Activated T-cell treated with anti-CD3 and anti-CD28 coated beads for 4 hours (primary cell): ENCODE data around the gene SFI1.
A peak's percentile ranks its signal among the peaks of the same experiment; 100 is the strongest.
"Not testable (repeated sequence)": the region's sequence is repeated elsewhere in the genome, so short reads cannot be mapped to it uniquely, and the experiment has no call there.

Source experiments
- DNase-seq: peaks from one replicate; pipeline ENCODE4 v3.0.0-alpha.2; 2020

The SFI1 gene

DNA sequence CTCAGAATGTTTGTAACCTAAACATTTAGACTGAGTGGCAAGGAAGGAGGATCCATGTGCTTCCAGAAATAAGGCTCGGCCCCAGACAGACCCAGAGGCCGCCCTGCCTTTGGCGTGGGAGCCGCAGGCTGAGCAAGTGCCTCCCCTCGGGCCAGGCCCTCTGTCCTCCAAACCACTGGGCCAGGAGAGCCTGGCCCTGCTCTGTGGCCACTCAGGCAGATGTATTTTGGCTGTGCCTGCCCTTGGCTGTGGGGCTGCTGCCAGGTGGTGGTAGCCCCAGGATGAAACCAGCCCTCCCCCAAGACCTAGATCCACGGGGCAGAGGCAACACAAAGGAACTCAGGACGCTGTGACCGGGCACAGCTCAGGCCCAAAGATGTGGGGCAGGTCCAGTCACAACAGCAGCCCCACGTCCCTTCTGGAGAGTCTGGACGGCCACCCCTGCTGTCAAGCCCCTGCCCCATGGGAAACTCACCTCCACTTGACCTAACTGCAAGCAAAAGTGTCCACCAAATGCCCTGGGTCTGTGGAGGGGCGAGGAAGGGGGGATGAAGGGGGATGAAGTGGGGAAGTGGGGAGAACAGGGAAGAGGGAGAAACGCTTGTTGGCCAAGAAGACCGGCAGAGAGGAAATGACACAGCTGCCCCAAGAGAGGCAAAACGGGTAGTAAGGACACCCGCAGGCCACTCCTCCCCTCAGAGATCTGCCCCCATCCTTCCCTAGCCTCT lies 141.7 kb downstream of the SFI1 start:
- no peak for DNase-seq

DNA sequence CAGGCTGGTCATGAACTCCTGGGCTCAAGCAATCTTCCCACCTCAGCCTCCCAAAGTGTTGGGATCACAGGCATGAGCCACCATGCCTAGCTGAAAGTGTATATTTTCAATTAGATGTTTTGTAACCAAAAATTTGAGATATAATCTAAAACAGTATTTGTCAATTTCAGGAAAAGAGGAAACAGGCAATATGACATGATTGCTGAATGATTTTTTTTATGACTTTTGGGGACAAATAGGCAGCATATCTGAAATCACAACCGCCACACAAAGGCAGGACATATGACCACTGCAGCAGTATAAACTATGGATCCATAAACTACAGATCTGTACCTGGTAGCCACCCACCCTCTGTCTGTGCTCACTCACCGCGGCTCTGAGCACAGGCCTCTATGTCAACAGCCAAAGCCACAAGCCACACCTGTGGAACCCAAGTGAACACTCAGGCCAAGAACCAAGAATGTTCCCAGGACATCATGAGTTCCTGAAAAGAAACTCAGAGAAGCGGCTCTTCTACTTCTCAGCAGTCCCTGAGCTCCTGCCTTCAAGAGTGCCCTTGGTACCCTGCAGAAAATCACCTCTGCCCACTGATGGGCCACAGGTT lies 143.2 kb downstream of the SFI1 start:
- DNase-seq, result no peak

DNA sequence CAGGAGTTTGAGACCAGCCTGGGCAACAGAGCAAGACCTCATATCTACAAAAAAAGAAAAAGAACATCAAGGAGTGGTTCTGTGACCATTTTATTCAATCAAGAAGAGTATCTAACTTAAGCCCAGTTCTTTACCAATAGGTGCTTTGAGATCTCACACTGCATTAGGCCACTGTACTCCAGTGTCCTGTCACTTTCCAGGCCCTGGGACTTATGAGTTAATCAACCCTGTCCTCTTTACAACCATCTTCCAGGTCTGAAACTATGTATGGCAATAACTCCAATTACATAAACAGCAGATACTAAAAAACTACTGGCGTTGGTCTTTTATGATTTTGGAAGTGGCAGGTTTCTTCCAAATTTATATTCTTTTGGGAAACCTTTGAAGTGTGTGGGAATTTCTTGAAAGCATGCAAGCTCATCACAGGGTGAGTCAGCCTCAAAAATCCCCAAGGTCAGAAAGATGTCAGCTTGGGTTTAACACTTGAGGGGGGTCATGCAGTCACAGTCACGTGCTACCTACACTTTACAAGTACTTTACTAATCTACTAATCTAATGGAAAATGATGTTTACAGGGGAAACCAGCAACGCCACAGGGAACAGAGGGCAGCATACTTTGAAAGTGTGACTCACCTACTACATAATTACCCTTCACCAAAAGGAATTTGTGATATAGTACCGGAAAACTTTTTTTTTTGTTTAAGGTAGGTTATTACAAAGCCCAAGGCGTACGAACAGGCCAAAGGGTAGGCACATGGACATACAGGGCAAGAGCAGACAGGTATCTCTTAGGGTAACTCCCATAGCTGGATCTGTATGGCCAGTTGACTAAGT lies 150.1 kb downstream of the SFI1 start:
- DNase-seq, result no peak

DNA sequence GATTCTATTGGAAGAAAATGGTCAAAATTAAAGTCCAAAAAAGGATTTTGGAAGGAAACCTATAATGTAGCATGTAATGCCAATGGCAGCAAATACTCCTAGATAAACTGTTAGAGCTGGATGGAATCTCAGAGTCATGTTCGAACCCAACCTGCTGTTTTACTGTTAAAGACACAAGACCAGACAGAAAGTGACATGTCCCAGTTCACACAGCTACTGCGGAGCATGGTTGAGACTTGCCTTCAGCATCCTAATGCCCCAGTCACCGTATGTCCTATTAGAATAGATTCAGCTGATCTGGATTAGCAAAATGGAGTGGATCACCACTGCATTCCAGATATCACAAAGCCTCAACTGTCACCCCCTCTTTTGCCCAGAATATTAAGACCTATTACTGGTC lies 150.7 kb downstream of the SFI1 start:
- no peak for DNase-seq

DNA sequence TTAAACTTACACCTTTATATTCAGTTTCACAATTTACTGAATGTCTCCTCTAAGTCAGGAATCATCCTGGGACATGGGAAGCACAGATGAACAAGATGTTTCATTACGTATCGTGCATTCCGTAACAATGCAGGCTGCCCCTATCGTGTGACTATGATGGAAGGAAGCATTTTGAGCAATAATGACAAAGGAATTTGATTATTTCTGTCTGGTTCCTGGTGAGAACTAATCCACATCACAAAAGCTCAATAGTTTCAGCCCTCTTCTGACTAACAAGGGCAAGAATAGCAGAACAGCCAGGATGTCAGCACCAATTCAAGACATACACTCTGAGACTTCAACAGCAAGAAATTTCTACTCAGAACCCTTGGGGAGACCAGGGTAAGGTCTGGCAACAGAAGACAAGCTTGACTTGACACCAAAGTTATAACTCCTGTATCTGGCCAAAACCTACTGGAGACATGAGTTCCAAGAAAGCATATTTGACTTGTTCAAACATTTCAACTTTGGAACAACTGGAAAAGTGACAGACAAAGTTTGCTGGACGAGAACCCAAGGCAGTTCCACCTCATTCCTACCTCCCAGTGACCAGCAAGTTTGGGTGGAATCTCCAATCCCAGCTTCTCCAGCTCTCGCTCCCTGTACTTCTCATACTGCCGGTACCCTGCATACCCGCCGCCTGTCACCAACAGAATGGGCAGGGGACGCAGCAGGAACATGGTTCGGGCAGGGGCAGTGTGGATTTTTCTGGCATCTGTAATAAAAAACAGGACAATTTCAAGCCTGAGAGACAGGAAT lies 151.4 kb downstream of the SFI1 start:
- DNase-seq, result no peak

DNA sequence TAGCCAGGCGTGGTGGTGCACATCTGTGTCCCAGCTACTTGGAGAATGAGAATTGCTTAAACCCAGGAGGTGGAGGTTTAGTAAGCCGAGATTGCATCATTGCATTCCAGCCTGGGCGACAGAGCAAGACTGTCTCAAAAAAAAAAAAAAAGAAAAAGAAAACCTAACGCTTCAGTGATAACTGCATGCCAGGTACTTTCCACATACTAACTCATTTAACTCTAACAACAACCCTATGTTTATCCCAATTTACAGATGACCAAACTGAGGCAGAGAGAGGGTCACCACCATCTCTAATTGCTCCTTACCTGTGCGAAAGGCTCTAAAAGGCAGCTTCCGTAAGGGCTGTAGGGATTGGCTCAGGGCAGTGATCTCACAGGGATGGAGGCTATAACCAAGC lies 154.1 kb downstream of the SFI1 start:
- no peak for DNase-seq

DNA sequence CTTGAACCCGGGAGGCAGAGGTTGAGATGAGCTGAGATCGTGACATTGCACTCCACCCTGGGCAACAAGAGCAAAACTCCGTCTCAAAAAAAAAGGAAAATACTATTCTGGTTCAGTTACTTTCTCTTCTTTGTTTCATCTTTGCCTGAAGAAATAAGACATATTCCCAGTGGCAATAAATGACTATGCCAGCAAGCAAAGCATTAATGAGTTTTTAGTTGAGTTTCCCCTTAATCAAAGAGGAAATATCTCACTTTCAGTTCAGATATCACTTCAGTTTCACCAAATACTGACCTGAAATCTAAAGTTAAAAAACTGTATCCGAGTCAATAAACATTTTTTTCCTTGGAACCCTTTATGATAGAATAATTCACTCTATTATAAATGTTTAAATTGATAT lies 155.3 kb downstream of the SFI1 start:
- DNase-seq, result no peak

DNA sequence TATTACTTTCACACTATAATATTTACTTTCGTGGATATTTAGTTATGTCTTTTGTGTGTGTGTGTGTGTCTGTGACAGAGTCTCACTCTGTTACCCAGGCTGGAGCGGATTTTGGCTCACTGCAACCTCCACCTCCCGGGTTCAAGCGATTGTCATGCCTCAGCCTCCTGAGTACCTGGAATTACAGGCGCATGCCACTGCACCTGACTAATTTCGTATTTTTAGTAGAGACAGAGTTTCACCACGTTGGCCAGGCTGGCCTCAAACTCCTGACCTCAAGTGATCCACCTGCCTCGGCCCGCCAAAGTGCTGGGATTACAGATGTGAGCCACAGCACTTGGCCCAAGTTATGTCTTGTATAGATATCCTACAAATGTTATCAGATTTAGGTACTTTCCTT lies 155.8 kb downstream of the SFI1 start:
- no peak for DNase-seq

DNA sequence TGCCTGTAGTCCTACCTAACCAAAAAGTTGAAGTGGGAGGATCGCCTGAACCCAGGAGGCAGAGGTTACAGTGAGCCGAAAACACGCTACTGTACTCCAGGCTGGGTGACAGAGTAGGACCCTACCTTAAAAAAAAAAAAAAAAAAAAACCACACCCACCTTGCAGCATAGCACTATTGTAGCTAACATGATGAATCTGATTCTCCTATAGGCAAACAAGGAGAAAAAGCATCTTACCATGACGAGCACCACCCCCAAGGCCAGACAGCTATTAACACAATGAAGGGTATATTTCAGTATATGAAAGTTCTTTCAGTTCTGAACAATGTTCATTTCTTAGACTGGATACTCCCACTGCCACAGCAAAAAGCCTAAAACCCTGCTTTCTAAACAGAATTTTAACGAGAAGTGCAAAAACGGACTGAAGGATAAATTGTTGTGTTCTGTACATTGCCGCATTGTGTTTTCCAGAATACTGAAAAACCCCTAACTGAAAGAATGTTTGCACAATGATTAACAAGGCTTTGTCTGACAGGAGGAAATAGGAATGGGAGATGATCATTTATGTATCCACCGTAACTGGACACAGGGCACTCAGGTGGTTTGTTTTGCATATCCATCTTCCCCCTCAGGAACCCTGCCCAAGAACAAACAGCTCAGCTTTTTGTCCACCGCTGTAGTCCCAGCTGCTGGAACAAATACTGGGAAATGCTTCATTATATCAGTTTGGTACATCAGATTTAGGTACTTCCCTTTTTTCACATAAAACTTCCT lies 156.8 kb downstream of the SFI1 start:
- no peak for DNase-seq

DNA sequence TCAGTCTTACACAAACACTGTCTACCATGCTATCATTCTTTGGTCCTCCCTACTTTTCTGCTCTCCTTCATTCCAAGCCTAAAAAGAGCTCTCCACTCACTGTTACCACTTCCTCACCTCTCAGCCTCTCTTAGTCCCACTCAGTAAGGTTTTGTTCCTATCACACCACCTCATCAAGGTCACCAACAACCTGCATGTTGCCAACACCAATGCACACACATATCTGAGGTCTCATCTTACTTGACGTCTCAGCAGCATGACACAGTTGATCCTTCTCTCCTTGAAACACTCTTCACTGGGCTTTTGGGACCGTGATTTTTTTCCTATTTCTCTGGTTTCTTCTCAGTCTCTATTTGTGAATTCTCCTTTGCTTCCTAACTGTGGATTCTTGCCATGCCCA lies 157.6 kb downstream of the SFI1 start:
- no peak for DNase-seq

DNA sequence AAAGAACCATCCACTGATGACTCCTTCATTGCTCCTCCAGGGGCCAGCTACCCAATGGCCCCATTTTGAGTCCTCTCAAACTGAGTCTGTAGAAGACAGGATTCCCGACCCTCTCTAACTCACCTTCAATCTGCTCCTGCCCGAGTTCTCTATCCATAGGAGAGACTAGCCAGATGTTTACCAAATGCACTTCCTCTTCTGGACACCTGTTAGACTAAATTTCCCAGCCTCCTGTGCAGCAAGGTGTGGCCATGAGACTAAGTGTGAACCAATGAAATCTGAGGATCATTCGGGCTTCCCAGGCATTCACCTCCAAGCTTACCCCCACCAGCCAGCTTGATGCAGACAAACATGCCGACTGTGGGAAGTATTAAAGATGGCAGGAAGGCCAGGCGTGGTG lies 158.1 kb downstream of the SFI1 start:
- no peak for DNase-seq

DNA sequence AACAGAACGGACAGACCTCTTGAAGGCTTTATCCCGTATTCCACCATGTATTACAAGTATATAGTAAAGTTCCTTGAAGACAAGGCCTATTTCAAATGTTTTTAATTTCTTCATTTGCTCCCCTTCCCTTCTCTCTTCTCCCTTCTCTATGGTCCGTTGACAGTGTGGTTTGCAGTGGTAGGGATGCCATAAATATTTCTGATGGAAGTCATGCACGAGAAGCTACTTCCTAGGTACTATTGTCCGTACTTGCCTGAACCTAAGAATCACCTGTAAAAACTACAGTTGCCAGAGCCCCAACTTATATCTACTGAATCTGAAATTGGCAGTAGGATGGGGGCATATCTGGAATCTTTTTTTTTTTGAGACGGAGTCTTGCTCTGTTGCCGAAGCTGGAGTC lies 162.9 kb downstream of the SFI1 start:
- no peak for DNase-seq

DNA sequence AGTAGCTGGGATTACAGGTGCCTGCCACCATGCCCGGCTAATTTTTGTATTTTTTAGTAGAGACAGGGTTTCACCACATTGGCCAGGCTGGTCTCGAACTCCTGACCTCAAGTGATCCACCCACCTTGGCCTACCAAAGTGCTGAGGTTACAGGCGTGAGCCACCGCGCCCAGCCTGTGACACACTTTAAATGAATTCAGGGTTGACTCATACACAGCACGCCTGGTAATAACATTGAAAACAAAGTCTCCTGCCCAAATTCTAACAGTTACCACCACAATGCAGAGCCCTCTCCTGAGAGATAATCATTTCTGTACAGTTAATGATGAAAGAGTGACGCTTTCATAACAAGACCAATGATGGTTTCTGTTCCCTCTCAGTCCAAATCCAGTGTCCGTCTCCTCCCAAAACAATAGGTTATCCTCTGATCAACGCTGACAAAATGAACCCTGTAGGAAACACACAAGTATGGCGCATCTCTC lies 164.6 kb downstream of the SFI1 start:
- not testable (repeated sequence) for DNase-seq

DNA sequence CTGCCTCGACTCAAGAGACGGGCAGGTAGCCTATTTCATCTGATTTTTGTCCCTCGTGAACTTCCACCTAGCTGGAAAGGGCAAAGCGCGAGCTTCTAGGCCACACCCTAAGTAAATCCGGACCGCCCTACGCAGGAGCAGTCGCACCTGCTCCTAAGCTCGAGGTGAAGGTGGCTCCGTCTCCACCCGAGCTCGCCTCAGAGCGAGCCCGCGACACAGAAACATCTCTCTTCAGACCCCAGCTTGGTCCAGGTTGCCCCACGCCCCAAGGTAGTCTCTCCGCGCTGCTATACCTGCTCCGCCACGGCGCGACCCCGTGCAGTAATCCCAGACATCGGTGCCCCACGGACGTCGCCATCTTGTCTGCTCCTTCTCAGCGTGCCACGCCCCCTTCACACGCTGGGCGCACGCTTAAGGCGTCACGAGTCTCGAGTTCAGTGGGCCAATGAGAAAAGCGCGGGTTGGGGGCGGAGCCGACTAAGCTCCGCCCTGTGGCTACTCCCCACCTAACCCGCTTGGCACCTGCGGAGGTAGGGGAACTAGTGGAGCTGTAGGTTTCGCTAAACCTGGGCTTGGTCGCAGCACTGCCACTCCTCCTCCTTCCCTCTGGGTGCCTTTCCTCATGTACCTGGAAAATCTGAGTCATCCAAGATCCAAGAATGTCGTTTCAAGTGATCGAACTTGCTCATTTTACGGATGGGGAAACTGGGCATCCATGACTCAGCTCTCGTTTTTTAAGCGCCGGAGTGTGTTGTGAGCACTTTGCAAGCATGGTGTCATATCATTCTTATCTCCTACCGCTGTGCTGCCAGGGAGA lies 165.7 kb downstream of the SFI1 start, which contains the start of gene PISD:
TSS of gene PISD (minus strand) at position 365 of the 817 bp plus-strand sequence. CDS start at position 358, 7 bp downstream.
- DNase-seq, result peak; percentile 96

DNA sequence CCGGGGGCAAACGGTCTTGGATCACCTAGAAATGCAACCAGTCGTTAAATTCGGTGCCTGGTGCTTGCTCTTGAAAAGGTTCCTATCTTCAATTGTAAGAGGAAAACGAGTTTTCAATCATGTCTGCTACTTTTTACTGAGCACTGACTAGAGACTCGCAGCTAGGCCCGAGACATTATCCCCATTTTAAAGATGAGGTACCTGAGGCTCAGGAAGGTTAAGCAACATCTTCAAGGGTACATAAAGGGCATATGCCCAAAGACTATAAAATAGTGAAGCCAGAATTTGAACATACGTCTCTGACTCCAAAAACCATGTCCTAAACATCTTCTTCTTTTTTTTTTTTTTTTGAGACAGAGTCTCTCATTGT lies 166.3 kb downstream of the SFI1 start:
- DNase-seq, result no peak
